Measurements from ENCODE around the gene ABCB1.

ABCB1 gene

GRCh38 chr7:87600130-87601124 lies at the start of gene ABCB1:
ABCB1 (minus strand) TSS chr7:87600884; CDS start chr7:87600184, 700 bp downstream.
- DNase-seq (ENCODE audit: low read depth in 2 of 2), result peak in 1 of 2 donors; percentile 24

DNA sequence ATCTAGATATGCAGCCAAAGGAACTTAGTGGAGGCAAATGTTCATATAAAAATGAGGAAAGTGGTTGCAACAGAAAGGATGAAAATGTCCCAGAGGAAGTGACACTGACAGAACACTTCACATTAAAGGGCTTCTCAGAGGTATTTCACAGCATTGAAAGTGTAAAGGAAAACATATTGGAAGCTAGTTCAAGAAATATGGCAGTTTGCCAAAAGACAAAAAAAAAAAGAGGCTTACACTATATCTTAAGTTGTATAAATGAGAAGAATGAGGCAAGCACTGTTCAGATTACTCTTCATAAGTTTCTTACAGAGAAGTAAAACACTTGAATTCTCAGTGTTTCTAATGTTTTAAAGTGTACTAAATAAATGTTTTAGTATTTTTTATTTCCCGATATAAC lies 47.6 kb upstream of the ABCB1 start:
- DNase-seq (ENCODE audit: low read depth in 2 of 2), result no peak

DNA sequence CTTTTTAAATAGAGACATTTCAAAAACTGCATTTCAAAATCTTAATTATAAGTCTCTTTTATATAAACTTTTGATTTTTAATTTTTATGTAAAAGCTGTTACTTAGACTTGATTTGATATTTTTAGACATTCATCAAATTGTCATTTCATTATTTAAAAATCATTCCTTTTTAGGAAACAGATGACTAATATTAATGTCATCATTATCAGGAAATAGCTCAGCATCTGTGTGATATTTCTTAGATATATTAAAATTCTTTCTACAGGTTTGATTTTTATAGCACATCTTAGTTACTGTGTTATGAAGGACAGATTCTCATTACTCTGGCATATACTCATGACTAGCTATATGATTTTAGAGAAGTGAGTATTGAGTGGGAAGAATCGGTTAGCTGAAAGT lies 44.8 kb upstream of the ABCB1 start:
- DNase-seq (ENCODE audit: low read depth in 2 of 2), result no peak

GRCh38 chr7:87635921-87636320 lies 35.2 kb upstream of the ABCB1 start:
- no peak for DNase-seq (ENCODE audit: low read depth in 2 of 2)

GRCh38 chr7:87628780-87629569 lies 28.3 kb upstream of the ABCB1 start:
- DNase-seq (ENCODE audit: low read depth in 2 of 2), result peak in 1 of 2 donors; percentile 2

- no peak for DNase-seq (ENCODE audit: low read depth in 2 of 2)
Observed at GRCh38 chr7:87627634-87627994, 26.9 kb upstream of the ABCB1 start.

DNA sequence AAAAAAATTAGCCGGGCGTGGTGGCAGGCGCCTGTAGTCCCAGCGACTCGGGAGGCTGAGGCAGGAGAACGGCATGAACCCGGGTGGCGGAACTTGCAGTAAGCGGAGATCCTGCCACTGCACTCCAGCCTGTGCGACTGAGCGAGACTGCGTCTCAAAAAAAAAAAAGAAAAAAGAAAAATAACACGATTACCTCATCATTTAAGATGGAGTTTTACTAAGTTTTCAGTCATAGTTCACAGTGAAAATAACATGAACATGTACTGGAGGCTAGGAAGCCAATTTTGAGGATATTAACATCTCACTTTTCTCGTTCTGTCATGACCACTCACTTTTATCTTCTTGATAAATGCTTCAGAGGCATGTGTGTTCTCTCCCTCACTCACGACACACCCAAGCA lies 24.4 kb upstream of the ABCB1 start:
- no peak for DNase-seq (ENCODE audit: low read depth in 2 of 2)

- DNase-seq (ENCODE audit: low read depth in 2 of 2), result no peak
Observed at GRCh38 chr7:87624628-87625027, 23.9 kb upstream of the ABCB1 start.

DNA sequence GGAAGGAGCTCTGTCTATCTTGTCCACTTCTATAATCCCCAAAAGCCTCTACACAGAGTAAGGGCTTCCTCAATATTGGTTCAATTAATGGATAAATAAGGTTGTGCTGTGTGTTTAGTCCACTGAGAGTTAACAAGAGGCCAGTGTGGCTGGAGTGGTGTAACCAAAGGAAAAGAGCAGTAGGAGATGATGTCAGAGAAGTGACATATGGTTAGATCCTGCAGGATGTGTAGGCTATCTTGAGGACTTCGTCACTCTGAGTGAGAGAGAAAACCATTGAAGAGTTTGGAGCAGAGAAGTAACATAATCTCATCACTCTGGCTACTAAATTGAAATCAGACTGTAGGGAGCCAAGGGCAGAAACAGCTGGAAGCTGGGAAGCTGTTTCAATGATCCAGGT lies 14.5 kb upstream of the ABCB1 start:
- no peak for DNase-seq (ENCODE audit: low read depth in 2 of 2)

DNA sequence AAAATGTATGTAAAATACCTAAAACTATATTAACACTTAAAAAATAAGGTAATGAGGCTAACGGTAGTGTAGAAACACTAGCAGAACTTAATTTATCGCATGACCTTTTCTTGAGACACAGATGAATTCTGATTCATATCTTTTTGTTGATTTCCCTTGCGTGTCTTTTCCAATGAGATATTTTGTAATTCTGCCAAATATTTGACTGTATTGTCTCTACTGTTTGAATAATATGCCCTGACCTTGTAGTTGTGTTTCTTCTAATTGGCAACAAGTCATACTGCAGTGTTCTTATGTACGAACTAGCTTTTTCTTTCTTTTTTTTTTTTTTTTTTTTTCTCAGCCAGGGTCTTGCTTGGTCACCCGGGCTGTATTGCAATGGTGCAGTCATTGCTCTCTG lies 9.2 kb upstream of the ABCB1 start:
- DNase-seq (ENCODE audit: low read depth in 2 of 2), result no peak

DNA sequence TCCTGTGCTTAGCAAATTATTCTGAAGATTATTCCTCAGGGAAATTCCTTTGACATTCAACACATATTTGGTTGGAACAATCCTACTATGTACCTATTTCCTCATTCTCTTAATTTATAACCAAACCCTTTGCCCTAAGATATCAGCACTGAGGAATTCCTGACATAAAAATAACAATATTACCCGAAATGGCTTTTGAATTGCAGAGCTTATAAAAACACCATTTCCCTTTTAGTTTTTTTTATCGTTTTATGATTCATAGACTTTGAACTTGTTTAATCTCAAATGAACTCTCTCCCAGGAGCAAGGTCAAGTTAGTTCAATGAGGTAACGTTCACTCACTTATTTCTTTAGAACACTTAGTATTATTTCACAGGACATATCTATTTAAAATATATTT lies 7.7 kb upstream of the ABCB1 start:
- no peak for DNase-seq (ENCODE audit: low read depth in 2 of 2)

- DNase-seq (ENCODE audit: low read depth in 2 of 2), result no peak
Observed at GRCh38 chr7:87604264-87604663, 3.6 kb upstream of the ABCB1 start.

DNA sequence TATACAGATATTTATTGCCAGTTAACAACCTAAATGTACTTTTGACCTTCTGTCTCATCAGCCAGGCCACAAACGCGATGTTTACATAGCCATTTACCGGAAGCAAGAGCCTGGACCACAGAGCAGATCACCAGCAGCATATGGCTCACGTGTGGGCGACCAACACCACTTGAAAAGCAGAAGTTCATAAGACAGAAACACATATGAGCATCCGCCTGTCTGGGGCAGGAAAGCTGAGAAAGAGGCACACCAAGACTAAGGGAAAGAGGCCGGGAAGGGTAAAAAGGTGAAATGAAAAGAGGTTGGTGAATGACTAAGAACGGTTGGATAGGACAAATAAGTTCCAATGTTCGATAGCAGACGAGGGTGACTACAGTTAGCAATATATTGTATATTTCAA lies 1.3 kb downstream of the ABCB1 start:
- peak in 1 of 2 donors; percentile 13 for DNase-seq (ENCODE audit: low read depth in 2 of 2)

DNA sequence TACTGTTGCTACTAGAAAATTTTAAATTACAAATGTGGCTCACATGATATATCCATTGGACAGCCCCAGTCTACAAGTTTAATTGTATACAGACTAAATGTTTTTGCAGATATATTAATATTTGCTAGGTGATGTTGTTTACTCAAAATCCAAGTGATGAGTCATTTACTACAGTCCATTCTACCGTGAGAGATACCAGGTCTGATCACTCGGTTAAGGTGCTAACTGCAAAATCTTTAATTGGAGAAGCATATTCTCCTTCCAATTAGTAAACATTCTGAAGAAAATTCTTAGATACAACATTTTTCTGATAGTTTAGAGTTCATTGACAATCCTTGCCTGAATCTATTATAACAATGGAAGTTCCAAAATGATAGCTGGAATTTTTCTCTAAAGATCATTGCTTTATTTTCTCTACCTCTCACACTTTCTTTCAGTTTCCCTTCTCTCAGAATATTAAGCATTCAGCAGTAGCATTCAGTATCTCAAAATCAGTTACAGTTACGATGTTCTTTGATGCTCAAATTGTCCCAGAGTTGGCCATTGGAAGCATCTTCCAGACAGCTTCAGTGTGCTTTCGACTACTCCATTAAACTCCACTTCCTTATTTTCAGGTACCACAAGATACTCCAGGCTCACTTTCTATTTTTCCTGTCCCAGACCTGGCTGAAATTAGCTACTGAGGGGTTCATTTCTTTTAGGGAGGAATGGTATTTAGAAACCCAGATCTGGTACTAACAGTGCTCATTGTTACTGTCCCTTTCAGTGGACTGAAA lies 2.3 kb downstream of the ABCB1 start:
- no peak for DNase-seq (ENCODE audit: low read depth in 2 of 2)

GRCh38 chr7:87596696-87597095 lies 4.0 kb downstream of the ABCB1 start:
- DNase-seq (ENCODE audit: low read depth in 2 of 2), result no peak

DNA sequence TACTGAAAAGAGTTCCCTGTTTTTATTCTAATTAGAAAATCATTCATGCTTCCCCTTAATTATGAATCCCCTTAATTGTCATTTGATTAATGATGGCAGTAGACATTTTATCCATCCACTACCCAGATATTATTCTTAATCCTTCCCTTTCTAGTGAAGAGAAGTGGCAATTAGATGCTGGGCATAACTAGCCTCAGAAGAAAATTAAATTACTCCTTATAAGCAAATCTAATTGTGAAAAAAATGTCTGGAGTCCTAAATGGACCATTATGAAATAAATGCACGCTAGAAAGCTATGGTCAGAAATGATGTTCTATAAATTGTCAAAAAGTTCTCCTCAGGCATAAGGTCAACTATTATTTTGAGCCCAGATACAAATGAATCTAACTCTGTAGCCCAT lies 4.5 kb downstream of the ABCB1 start:
- no peak for DNase-seq (ENCODE audit: low read depth in 2 of 2)

DNA sequence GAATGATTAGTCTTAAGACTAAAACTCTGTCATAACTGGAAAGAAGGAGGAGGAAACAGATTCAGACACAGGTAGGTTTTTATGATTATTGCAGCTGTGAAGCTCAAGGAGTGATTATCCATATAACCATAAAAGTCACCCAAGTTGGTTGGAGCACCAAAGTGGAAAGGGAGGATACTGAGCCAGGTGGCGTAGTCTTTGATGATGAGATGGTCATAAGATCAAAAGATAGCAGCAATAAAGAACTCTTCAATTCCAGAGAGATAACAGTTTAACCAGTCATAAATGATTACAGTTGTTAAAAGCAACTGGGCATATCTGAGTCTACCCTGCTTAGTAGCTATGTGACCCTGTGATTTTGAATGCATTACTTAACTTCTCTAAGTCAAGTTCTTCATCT lies 8.4 kb downstream of the ABCB1 start:
- no peak for DNase-seq (ENCODE audit: low read depth in 2 of 2)

DNA sequence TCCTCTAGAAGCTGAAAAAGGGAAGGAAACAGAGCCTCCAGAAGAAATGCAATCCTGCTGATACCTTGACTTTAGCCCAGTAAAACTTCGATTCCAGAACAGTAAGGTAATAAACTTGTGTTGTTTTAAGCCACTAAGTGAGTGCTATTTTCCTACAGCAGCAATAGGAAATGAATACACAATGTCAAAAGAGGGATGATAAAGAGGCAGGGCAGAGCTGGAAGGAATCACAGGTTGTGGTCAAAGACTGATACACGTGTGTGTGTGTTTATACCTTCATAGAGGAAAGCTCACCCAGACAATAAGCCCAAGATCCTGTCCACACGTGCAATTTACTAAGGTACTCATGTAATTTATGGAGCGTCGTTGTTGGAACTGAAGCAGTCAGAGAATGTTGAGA lies 9.5 kb downstream of the ABCB1 start:
- DNase-seq (ENCODE audit: low read depth in 2 of 2), result no peak

DNA sequence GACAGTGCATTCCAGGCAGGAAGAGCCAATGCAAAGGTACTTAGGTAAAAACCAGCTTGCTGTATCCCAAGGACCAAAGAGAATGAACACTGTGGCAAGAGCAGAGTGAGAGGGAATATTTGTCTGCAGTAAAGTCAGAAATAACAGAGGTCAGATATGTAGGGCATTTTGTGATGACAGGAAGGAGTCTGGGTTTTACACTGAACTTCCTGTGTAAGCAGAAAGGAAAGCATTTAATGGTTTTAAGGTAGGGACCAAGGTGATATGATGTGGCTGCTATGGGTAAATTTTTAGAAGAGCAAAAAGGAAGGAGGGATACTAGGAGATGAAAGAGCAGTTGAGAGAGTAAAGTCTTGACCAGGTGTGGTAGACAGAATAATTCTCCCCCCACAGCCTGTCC lies 10.1 kb downstream of the ABCB1 start:
- no peak for DNase-seq (ENCODE audit: low read depth in 2 of 2)

GRCh38 chr7:87589631-87590030 lies 11.1 kb downstream of the ABCB1 start:
- no peak for DNase-seq (ENCODE audit: low read depth in 2 of 2)

DNA sequence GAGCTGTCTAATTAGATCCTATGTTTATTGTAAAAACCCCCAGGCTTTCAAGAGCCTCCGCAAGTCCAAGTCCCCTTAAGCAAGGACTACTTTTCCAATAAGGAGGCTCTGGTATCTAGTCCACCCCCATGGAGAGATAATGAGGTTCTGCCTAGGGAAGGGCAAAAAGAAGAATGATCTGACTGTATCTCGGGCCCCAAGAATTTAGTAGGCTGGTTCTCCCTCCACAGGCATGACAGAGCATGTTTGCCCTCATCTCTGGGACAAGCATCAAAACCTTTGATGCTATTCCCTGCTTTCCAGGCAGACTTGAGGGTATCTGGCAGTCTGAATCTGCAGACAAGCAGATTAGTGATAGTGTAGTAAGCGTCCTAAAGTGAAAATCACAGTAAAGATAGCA lies 19.0 kb downstream of the ABCB1 start:
- no peak for DNase-seq (ENCODE audit: low read depth in 2 of 2)

- no peak for DNase-seq (ENCODE audit: low read depth in 2 of 2)
Observed at GRCh38 chr7:87580636-87581035, 20.0 kb downstream of the ABCB1 start.

Data from stimulated activated CD8-positive, alpha-beta memory T cell treated with anti-CD3 and anti-CD28 coated beads, Interleukin-2, amount 100 ng/mL, for 1 hour (primary cell).